Measurements from ENCODE around the gene DIP2C.

- TF ChIP-seq, protein P1, sequence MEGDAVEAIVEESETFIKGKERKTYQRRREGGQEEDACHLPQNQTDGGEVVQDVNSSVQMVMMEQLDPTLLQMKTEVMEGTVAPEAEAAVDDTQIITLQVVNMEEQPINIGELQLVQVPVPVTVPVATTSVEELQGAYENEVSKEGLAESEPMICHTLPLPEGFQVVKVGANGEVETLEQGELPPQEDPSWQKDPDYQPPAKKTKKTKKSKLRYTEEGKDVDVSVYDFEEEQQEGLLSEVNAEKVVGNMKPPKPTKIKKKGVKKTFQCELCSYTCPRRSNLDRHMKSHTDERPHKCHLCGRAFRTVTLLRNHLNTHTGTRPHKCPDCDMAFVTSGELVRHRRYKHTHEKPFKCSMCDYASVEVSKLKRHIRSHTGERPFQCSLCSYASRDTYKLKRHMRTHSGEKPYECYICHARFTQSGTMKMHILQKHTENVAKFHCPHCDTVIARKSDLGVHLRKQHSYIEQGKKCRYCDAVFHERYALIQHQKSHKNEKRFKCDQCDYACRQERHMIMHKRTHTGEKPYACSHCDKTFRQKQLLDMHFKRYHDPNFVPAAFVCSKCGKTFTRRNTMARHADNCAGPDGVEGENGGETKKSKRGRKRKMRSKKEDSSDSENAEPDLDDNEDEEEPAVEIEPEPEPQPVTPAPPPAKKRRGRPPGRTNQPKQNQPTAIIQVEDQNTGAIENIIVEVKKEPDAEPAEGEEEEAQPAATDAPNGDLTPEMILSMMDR (IDR thresholded peaks at IDR 0.05): no peak
- TF ChIP-seq EZH2 (IDR thresholded peaks at IDR 0.05; ENCODE audit: borderline replicate concordance, insufficient read depth, low read depth, low read length, poor library complexity, severe bottlenecking): no peak
Observed at GRCh38 chr10:525565-526315, 163.7 kb downstream of the DIP2C start.
